Body of pancreas (tissue), 4 donors: ENCODE measurements around the gene TMBIM6. TPM values are rescaled to one million over a fixed set of nuclear protein-coding genes. Genes with fewer than 3 reads are reported as not detected.

Source experiments
- ATAC-seq: fragments of 150-250 bp; one replicate; pipeline ENCODE4 v1.9.1; 2016
- DNase-seq, 4 donors: peaks; one replicate each; pipeline ENCODE4 v3.0.0-alpha.2; 2019
- H3K27ac ChIP-seq, 4 donors: fragments of 200-600 bp; sonication (generic); 1 replicate in 3 of 4; 2 replicates in 1 of 4; pipeline versions ENCODE4 v1.5.1 to v1.6.1; 2016 to 2019; ENCODE audit warnings: mild to moderate bottlenecking in 1 of 4, mixed read lengths in 1 of 4, moderate library complexity in 1 of 4
- H3K27me3 ChIP-seq, 2 donors: fragments of 200-600 bp; sonication (generic); one replicate each; pipeline ENCODE4 v1.6.0; 2016; ENCODE audit warnings: mild to moderate bottlenecking in 1 of 2
- H3K36me3 ChIP-seq, 2 donors: fragments of 200-600 bp; sonication (generic); replicated peaks in 1 of 2; 2 replicates each; pipeline ENCODE4 v1.5.1; 2016; ENCODE audit warnings: low read depth in 2 of 2; ENCODE audit not compliant: insufficient read depth in 1 of 2
- H3K4me1 ChIP-seq: fragments of 200-600 bp; sonication (generic); one replicate; pipeline ENCODE4 v1.6.0; 2016
- H3K4me3 ChIP-seq, 2 donors: fragments of 200-600 bp; sonication (generic); 1 replicate in 1 of 2; 2 replicates in 1 of 2; pipeline ENCODE4 v1.5.1; 2016 to 2019
- H3K9me3 ChIP-seq, 3 donors: fragments of 200-600 bp; sonication (generic); 1 replicate in 2 of 3; 2 replicates in 1 of 3; pipeline ENCODE4 v1.5.1; 2016
- CTCF ChIP-seq, 7 experiments: fragments of 450-650 bp in 4 of 7; fragments of 200-600 bp in 3 of 7; sonication (generic) in 3 of 7; IDR thresholded peaks; one replicate each; pipeline ENCODE4 v1.5.1; 2016 to 2019; ENCODE audit warnings: antibody characterized with exemption in 7 of 7
- POLR2A ChIP-seq, 3 donors: fragments of 450-650 bp; IDR thresholded peaks; one replicate each; pipeline ENCODE4 v1.6.1; 2016; ENCODE audit warnings: antibody characterized with exemption in 3 of 3, mild to moderate bottlenecking in 2 of 3
- WGBS, 2 donors: methylation state at CpG; one replicate each; pipeline ENCODE4 v1.1.5; 2017; 5-methylcytosine and 5-hydroxymethylcytosine counted together
- intact Hi-C: fragments of 100-400 bp; cut with DNase I; formaldehyde crosslinking; loops from one replicate; pipeline ENCODE4 v1.15.1; 2023
- total RNA-seq, 2 donors: library from RNA; depleted of rRNA; stranded (reverse); fragments of >200 nt; gene quantifications; one replicate each; pipeline ENCODE4 v1.1.0, GENCODE V29; 2016

The TMBIM6 gene
- total RNA-seq, 2 donors from 2014 or later = 234 to 256 TPM

- DNase-seq = no peak
- WGBS, 2 donors = 87 to 95% methylated on average over 6 to 13 of the region's 17 CpGs
Observed at GRCh38 chr12:49796606-49797448, 55.5 kb downstream of the TMBIM6 start.

DNA sequence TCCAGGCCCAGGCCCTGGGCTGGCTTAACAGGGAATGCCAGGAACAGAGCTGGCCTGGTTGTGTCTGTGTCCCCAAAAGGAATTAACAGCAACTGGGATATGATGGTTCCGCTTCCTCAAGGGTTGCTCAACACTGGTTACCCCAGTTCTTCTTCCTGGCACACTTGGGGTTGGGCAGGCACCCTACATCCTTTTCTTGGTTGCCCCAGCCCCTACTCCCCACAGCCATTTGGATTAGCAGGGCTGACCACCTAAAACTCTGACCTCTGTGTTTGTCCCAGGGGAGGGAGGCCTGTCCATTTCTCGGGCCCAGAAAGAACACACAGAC, 56.1 kb downstream of the TMBIM6 start:
- H3K4me3 ChIP-seq = no peak overlapping the region
- DNase-seq (no peak), ATAC-seq (no peak)
- no peak for TF ChIP-seq POLR2A (IDR thresholded peaks at IDR 0.05)
- TF ChIP-seq CTCF (IDR thresholded peaks at IDR 0.05) = no peak
- WGBS, 2 donors = 81% methylated on average over 2 of the region's 2 CpGs; no CpG with 5 or more reads in 1 of the 2 donors
- H3K27me3 ChIP-seq = no peaks in the 10 kb centered on the region
- intact Hi-C loops = no loop called here
- H3K4me1 ChIP-seq = no peaks in the 10 kb centered on the region
- peaks cover 0 to 12% of the 10 kb centered on the region in 2 donors for H3K36me3 ChIP-seq
- H3K9me3 ChIP-seq = no peaks in the 10 kb centered on the region
- H3K27ac ChIP-seq = no peak overlapping the region

More at GRCh38 chr12:49796606-49797448, 55.5 kb downstream of the TMBIM6 start:
- ATAC-seq = no peak
- no peak for TF ChIP-seq POLR2A (IDR thresholded peaks at IDR 0.05)
- TF ChIP-seq CTCF (IDR thresholded peaks at IDR 0.05) = no peak
- peaks cover 0 to 12% of the 10 kb centered on the region in 2 donors for H3K36me3 ChIP-seq
- no peaks in the 10 kb centered on the region for H3K27me3 ChIP-seq
- intact Hi-C loops = no loop called here
- H3K27ac ChIP-seq = no peak overlapping the region
- H3K4me1 ChIP-seq = no peaks in the 10 kb centered on the region
- H3K4me3 ChIP-seq = no peak overlapping the region
- H3K9me3 ChIP-seq = no peaks in the 10 kb centered on the region

- TF ChIP-seq CTCF (IDR thresholded peaks at IDR 0.05) = no peak
- TF ChIP-seq POLR2A (IDR thresholded peaks at IDR 0.05) = no peak
- Histone ChIP-seq H3K9me3 (no peaks in the 10 kb centered on the region), H3K36me3 (peaks cover 0 to 12% of the 10 kb centered on the region in 2 donors), H3K4me3 (no peak overlapping the region), H3K27ac (no peak overlapping the region), H3K4me1 (no peaks in the 10 kb centered on the region), H3K27me3 (no peaks in the 10 kb centered on the region)
- 90 to 91% methylated on average over 5 to 7 of the region's 7 CpGs for WGBS, 2 donors
- DNase-seq = no peak
- intact Hi-C loops = no loop called here
- no peak for ATAC-seq
Observed at GRCh38 chr12:49798248-49798647, 56.9 kb downstream of the TMBIM6 start.

DNA sequence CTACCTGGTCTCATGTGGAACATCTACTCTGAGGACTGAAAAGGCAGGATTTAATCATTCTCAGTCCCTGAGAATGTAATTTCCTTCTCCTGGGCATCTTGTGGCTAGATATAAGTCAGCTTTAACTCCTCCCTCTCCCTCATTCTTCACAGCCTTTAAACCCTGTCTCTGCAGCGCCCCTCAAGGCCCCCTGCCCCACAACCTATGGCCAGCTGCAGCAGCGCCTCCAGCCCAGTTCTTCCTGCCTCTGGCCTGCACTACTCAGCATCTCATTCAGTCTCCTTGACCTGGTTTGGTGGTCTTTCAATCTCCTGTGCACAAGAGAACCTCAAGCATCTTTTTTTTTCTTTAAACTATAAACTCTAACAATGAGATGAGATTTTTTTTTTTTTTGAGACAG, 57.6 kb downstream of the TMBIM6 start:
- no peak overlapping the region for H3K27ac ChIP-seq
- no peak overlapping the region for H3K4me3 ChIP-seq
- TF ChIP-seq POLR2A (IDR thresholded peaks at IDR 0.05) (no peak), CTCF (IDR thresholded peaks at IDR 0.05) (no peak)
- peaks cover 0 to 12% of the 10 kb centered on the region in 2 donors for H3K36me3 ChIP-seq
- DNase-seq = no peak
- intact Hi-C loops = no loop called here
- no peaks in the 10 kb centered on the region for H3K9me3 ChIP-seq
- WGBS, 2 donors = 85 to 89% methylated on average over 2 of the region's 2 CpGs
- H3K4me1 ChIP-seq = no peaks in the 10 kb centered on the region
- no peaks in the 10 kb centered on the region for H3K27me3 ChIP-seq
- no peak for ATAC-seq
